GM19035 (cell line): ENCODE measurements around the gene STIM2.
"Not testable (repeated sequence)": the region's sequence is repeated elsewhere in the genome, so short reads cannot be mapped to it uniquely, and the experiment has no call there.

ENCODE experiments used
- ATAC-seq: cut with Tn5 transposase; IDR thresholded peaks from one replicate; pipeline ENCODE4 v1.9.1; 2021; ENCODE audit not compliant: unreplicated experiment

Gene STIM2

GRCh38 chr4:26860157-26860921 is at the start of gene STIM2:
TSS of gene STIM2 (plus strand) at chr4:26860841.
- ATAC-seq, result peak; percentile 56

GRCh38 chr4:26811571-26811970 is 49.1 kb upstream of the STIM2 start:
- not testable (repeated sequence) for ATAC-seq

GRCh38 chr4:26812049-26812714 is 48.5 kb upstream of the STIM2 start:
- no peak for ATAC-seq

- no peak for ATAC-seq
Observed at GRCh38 chr4:26813698-26814097, 46.9 kb upstream of the STIM2 start.

GRCh38 chr4:26815199-26815598 is 45.4 kb upstream of the STIM2 start:
- no peak for ATAC-seq

- ATAC-seq, result no peak
Observed at GRCh38 chr4:26815706-26816105, 44.9 kb upstream of the STIM2 start.

GRCh38 chr4:26819026-26819425 is 41.6 kb upstream of the STIM2 start:
- no peak for ATAC-seq

- ATAC-seq, result no peak
Observed at GRCh38 chr4:26819478-26820095, 41.1 kb upstream of the STIM2 start.

GRCh38 chr4:26820346-26820745 is 40.3 kb upstream of the STIM2 start:
- no peak for ATAC-seq

GRCh38 chr4:26821031-26821430 is 39.6 kb upstream of the STIM2 start:
- ATAC-seq, result no peak

GRCh38 chr4:26821677-26822503 is 38.8 kb upstream of the STIM2 start:
- ATAC-seq, result no peak

- ATAC-seq, result peak; percentile 60
Observed at GRCh38 chr4:26822546-26822945, 38.1 kb upstream of the STIM2 start.

GRCh38 chr4:26822974-26823373 is 37.7 kb upstream of the STIM2 start:
- ATAC-seq, result not testable (repeated sequence)

GRCh38 chr4:26823583-26823982 is 37.1 kb upstream of the STIM2 start:
- no peak for ATAC-seq

- no peak for ATAC-seq
Observed at GRCh38 chr4:26824667-26825066, 36.0 kb upstream of the STIM2 start.

GRCh38 chr4:26826721-26827120 is 33.9 kb upstream of the STIM2 start:
- peak; percentile 88 for ATAC-seq

GRCh38 chr4:26827336-26827735 is 33.3 kb upstream of the STIM2 start:
- ATAC-seq, result not testable (repeated sequence)

GRCh38 chr4:26827798-26828197 is 32.8 kb upstream of the STIM2 start:
- ATAC-seq, result no peak

GRCh38 chr4:26829018-26829417 is 31.6 kb upstream of the STIM2 start:
- ATAC-seq, result no peak

GRCh38 chr4:26830033-26830432 is 30.6 kb upstream of the STIM2 start:
- ATAC-seq, result no peak

GRCh38 chr4:26830701-26831100 is 29.9 kb upstream of the STIM2 start:
- ATAC-seq, result no peak
